Activated T-cell treated with anti-CD3 and anti-CD28 coated beads, Interleukin-2, amount 50 U/mL, for 72 hours (primary cell): Measurements from ENCODE around the gene MLEC. TPM values are rescaled to one million over a fixed set of nuclear protein-coding genes. Genes with fewer than 3 reads are reported as not detected.

Experiments
- ATAC-seq, 2 donors: fragments of 150-1000 bp; cut with Tn5 transposase; replicated peaks in 1 of 2; 2 replicates each; pipeline ENCODE4 v1.10.0; 2021; ENCODE audit warnings: moderate library complexity in 2 of 2, mild to moderate bottlenecking in 1 of 2
- DNase-seq, 2 donors: peaks; one replicate each; pipeline ENCODE4 v3.0.0; 2021 to 2022; ENCODE audit warnings: mixed read lengths in 1 of 2
- H3K27ac Mint-ChIP-seq: one replicate; pipeline ENCODE4 v1.8.0; 2022; ENCODE audit warnings: mild to moderate bottlenecking, moderate library complexity, mixed read lengths
- H3K27me3 Mint-ChIP-seq: one replicate; pipeline ENCODE4 v1.8.0; 2022; ENCODE audit warnings: low read depth, mixed read lengths
- H3K36me3 Mint-ChIP-seq, 2 donors: one replicate each; pipeline ENCODE4 v1.8.0; 2022; ENCODE audit warnings: mixed read lengths in 2 of 2, mild to moderate bottlenecking in 1 of 2; ENCODE audit not compliant: insufficient read depth in 2 of 2
- H3K4me1 Mint-ChIP-seq: one replicate; pipeline ENCODE4 v1.8.0; 2022; ENCODE audit warnings: low read depth, mixed read lengths
- H3K4me3 Mint-ChIP-seq, 2 donors: one replicate each; pipeline ENCODE4 v1.8.0; 2022; ENCODE audit warnings: mild to moderate bottlenecking in 2 of 2, mixed read lengths in 2 of 2, moderate library complexity in 2 of 2
- H3K9me3 Mint-ChIP-seq, 2 donors: one replicate each; pipeline ENCODE4 v1.8.0; 2022; ENCODE audit warnings: mixed read lengths in 2 of 2
- total RNA-seq, 2 donors: library from RNA; stranded (reverse); gene quantifications; one replicate each; pipeline ENCODE4 v1.2.3, GENCODE V29; 2022

The MLEC gene
- total RNA-seq, 2 donors from 2014 or later, result 75.7 to 88.9 TPM

- Mint-ChIP-seq H3K27ac (no peak overlapping the region), H3K27me3 (no peaks in the 10 kb centered on the region), H3K4me1 (peaks cover 16% of the 10 kb centered on the region), H3K36me3 (peaks cover 4 to 8% of the 10 kb centered on the region in 2 donors), H3K4me3 (no peak overlapping the region), H3K9me3 (peaks cover 6% of the 10 kb centered on the region in 2 donors)
- ATAC-seq (no peak), DNase-seq (no peak)
These were observed 64.4 kb downstream of the MLEC start for GRCh38 chr12:120751389-120751788.

Other genes starting within 250 kb of the MLEC start
- gene COX6A1, start 249.0 kb upstream of the MLEC start, total RNA-seq, result 100 to 1,000 TPM; 282 to 295 TPM
- gene TRIAP1, start 240.8 kb upstream of the MLEC start, total RNA-seq, result 10 to 100 TPM; 44.5 to 68.0 TPM
- gene GATC, start 240.7 kb upstream of the MLEC start, total RNA-seq, result 10 to 100 TPM; 29.4 to 37.9 TPM
- 100 to 1,000 TPM; 158 to 165 TPM for gene SRSF9, start 217.4 kb upstream of the MLEC start, total RNA-seq
- 100 to 1,000 TPM; 115 to 119 TPM for gene DYNLL1, start 191.0 kb upstream of the MLEC start, total RNA-seq
- gene COQ5, start 158.0 kb upstream of the MLEC start, total RNA-seq, result 10 to 100 TPM; 28.9 to 36.7 TPM
- gene RNF10, start 152.8 kb upstream of the MLEC start, total RNA-seq, result 100 to 1,000 TPM; 198 to 200 TPM
- 10 to 100 TPM; 37.4 to 40.8 TPM for gene POP5, start 105.7 kb upstream of the MLEC start, total RNA-seq
- 1 to 10 TPM in 1 of 2 donors, not detected in 1; 1.2 TPM for gene CABP1, start 46.5 kb upstream of the MLEC start, total RNA-seq
- 10 to 100 TPM; 31.2 to 40.5 TPM for gene UNC119B, start 23.3 kb downstream of the MLEC start, total RNA-seq
- 10 to 100 TPM; 17.8 to 20.0 TPM for gene ACADS, start 38.7 kb downstream of the MLEC start, total RNA-seq
- 10 to 100 TPM; 43.5 to 45.7 TPM for gene SPPL3, start 217.2 kb downstream of the MLEC start, total RNA-seq